IMR-90 (cell line): ENCODE results near the gene DIP2C. TPM values are rescaled to one million over a fixed set of nuclear protein-coding genes. Genes with fewer than 3 reads are reported as not detected.

ENCODE experiments used
- ATAC-seq: fragments of 200-7000 bp; cut with Tn5 transposase; 2 replicates; pipeline ENCODE4 v1.9.1; 2020; ENCODE audit warnings: low read depth, mild to moderate bottlenecking, moderate library complexity
- BruUV-seq: library from RNA; stranded (reverse); fragments of 400-500 nt; replicated peaks from 2 replicates; lab custom pipeline; 2021; lab: Mats Ljungman, UMichigan
- CTCF ChIA-PET: fragments of 300-600 bp; formaldehyde crosslinking; extraction: SDS; loops from one replicate; lab custom pipeline; 2021; ENCODE audit warnings: antibody characterized with exemption; lab: Yijun Ruan, JAX
- POLR2A ChIA-PET: fragments of 300-600 bp; sonication (Branson Sonifier 250); formaldehyde crosslinking; loops from one replicate; lab custom pipeline; 2022; ENCODE audit warnings: antibody characterized with exemption; ENCODE audit not compliant: unreplicated experiment; lab: Charles Lee
- DNase-seq: peaks from one replicate; pipeline ENCODE4 v3.0.0; 2013
- H2AFZ ChIP-seq: replicated peaks from 2 replicates; pipeline ENCODE3; 2013; ENCODE audit warnings: low read length, mild to moderate bottlenecking; ENCODE audit not compliant: poor library complexity
- H2AK5ac ChIP-seq: 2 replicates; pipeline ENCODE4 v1.6.1; 2013; ENCODE audit warnings: low read depth, low read length, inconsistent platforms
- H2AK9ac ChIP-seq: replicated peaks from 2 replicates; pipeline ENCODE3; 2013; ENCODE audit warnings: mild to moderate bottlenecking, low read depth, low read length, moderate library complexity; ENCODE audit not compliant: poor library complexity
- H2BK120ac ChIP-seq: 2 replicates; pipeline ENCODE4 v1.6.1; 2013; ENCODE audit warnings: low read depth, low read length, inconsistent platforms
- H2BK15ac ChIP-seq: 3 replicates; pipeline ENCODE4 v1.6.1; 2013; ENCODE audit warnings: low read depth, low read length, inconsistent platforms
- H2BK20ac ChIP-seq: 2 replicates; pipeline ENCODE4 v1.6.1; 2013; ENCODE audit warnings: low read depth, mild to moderate bottlenecking, inconsistent platforms, low read length, moderate library complexity
- H2BK5ac ChIP-seq: 2 replicates; pipeline ENCODE4 v1.6.1; 2013; ENCODE audit warnings: mild to moderate bottlenecking, low read depth, low read length, inconsistent platforms; ENCODE audit not compliant: poor library complexity, severe bottlenecking
- H3K14ac ChIP-seq: replicated peaks from 2 replicates; pipeline ENCODE4 v1.6.1; 2013; ENCODE audit warnings: low read depth, low read length, inconsistent platforms
- H3K18ac ChIP-seq: 2 replicates; pipeline ENCODE4 v1.6.1; 2013; ENCODE audit warnings: low read depth, low read length, control low read depth
- H3K23ac ChIP-seq: 2 replicates; pipeline ENCODE4 v1.6.1; 2013; ENCODE audit warnings: low read depth, low read length, inconsistent platforms
- H3K27ac ChIP-seq: 2 replicates; pipeline ENCODE4 v1.5.1; 2013; ENCODE audit warnings: mild to moderate bottlenecking, control low read depth, low read length; ENCODE audit not compliant: insufficient read depth
- H3K27me3 ChIP-seq: 2 replicates; pipeline ENCODE4 v1.6.1; 2013; ENCODE audit warnings: low read length; ENCODE audit not compliant: control insufficient read depth, insufficient read depth
- H3K36me3 ChIP-seq: 2 replicates; pipeline ENCODE4 v1.6.1; 2013; ENCODE audit warnings: low read length, mixed read lengths; ENCODE audit not compliant: control insufficient read depth, insufficient read depth
- H3K4ac ChIP-seq: 2 replicates; pipeline ENCODE4 v1.6.1; 2013; ENCODE audit warnings: low read depth, low read length, inconsistent platforms
- H3K4me1 ChIP-seq: 2 replicates; pipeline ENCODE4 v1.6.1; 2013; ENCODE audit warnings: low read length, mixed read lengths; ENCODE audit not compliant: control insufficient read depth, insufficient read depth
- H3K4me2 ChIP-seq: 2 replicates; pipeline ENCODE4 v1.6.1; 2013; ENCODE audit warnings: low read depth, mild to moderate bottlenecking, control low read depth, low read length, moderate library complexity
- H3K4me3 ChIP-seq: 2 replicates; pipeline ENCODE4 v1.5.1; 2013; ENCODE audit warnings: low read depth, mild to moderate bottlenecking, control low read depth, low read length, moderate library complexity; ENCODE audit not compliant: insufficient read depth
- H3K56ac ChIP-seq: 2 replicates; pipeline ENCODE4 v1.6.1; 2013; ENCODE audit warnings: low read length, inconsistent platforms; ENCODE audit not compliant: insufficient read depth; ENCODE audit errors: extremely low read depth
- H3K79me1 ChIP-seq, 2 experiments: 2 replicates each; pipeline ENCODE4 v1.6.1; 2013; ENCODE audit warnings: low read length in 2 of 2, inconsistent platforms in 1 of 2, low read depth in 1 of 2
- H3K9ac ChIP-seq: 2 replicates; pipeline ENCODE4 v1.6.1; 2013; ENCODE audit warnings: low read depth, low read length, control low read depth
- H3K9me1 ChIP-seq: 2 replicates; pipeline ENCODE4 v1.6.1; 2013; ENCODE audit warnings: low read length, inconsistent platforms; ENCODE audit not compliant: insufficient read depth
- H3K9me3 ChIP-seq: 2 replicates; pipeline ENCODE4 v1.6.1; 2013; ENCODE audit warnings: low read length; ENCODE audit not compliant: control insufficient read depth, insufficient read depth
- H4K20me1 ChIP-seq: 2 replicates; pipeline ENCODE4 v1.6.1; 2013; ENCODE audit warnings: low read length, inconsistent platforms; ENCODE audit not compliant: insufficient read depth
- H4K5ac ChIP-seq: 2 replicates; pipeline ENCODE4 v1.6.1; 2013; ENCODE audit warnings: mild to moderate bottlenecking, low read depth, low read length, control low read depth
- H4K8ac ChIP-seq, 2 experiments: 2 replicates each; pipeline ENCODE4 v1.6.1; 2013; ENCODE audit warnings: low read depth in 2 of 2, low read length in 2 of 2, control low read depth in 1 of 2, inconsistent platforms in 1 of 2
- H4K91ac ChIP-seq: 2 replicates; pipeline ENCODE4 v1.6.1; 2013; ENCODE audit warnings: low read depth, low read length, inconsistent platforms; ENCODE audit not compliant: insufficient read depth
- BHLHE40 ChIP-seq: fragments of 150-350 bp; IDR thresholded peaks from 2 replicates; pipeline ENCODE4 v1.6.1; 2016; ENCODE audit warnings: mild to moderate bottlenecking, low read depth, low read length
- CEBPB ChIP-seq: IDR thresholded peaks from 2 replicates; pipeline ENCODE4 v1.6.1; 2012; ENCODE audit warnings: low read depth, low read length, improper control_type of control experiment
- CHD1 ChIP-seq: IDR thresholded peaks from 2 replicates; pipeline ENCODE4 v1.6.1; 2012; ENCODE audit warnings: low read depth, low read length, improper control_type of control experiment
- ELK1 ChIP-seq: fragments of 150-350 bp; IDR thresholded peaks from 2 replicates; pipeline ENCODE4 v1.6.1; 2016; ENCODE audit warnings: low read depth, mild to moderate bottlenecking, low read length, moderate library complexity, borderline replicate concordance
- FOS ChIP-seq: fragments of 150-350 bp; IDR thresholded peaks from 2 replicates; pipeline ENCODE4 v1.6.1; 2016; ENCODE audit warnings: low read depth, low read length
- MAFK ChIP-seq: IDR thresholded peaks from 2 replicates; pipeline ENCODE4 v1.6.1; 2012; ENCODE audit warnings: low read depth, low read length, improper control_type of control experiment
- MAZ ChIP-seq: IDR thresholded peaks from 2 replicates; pipeline ENCODE4 v1.6.1; 2012; ENCODE audit warnings: low read depth, mild to moderate bottlenecking, low read length, improper control_type of control experiment, moderate library complexity, borderline replicate concordance
- MXI1 ChIP-seq: IDR thresholded peaks from 2 replicates; pipeline ENCODE4 v1.6.1; 2012; ENCODE audit warnings: low read depth, mild to moderate bottlenecking, low read length, moderate library complexity, borderline replicate concordance
- NFE2L2 ChIP-seq: fragments of 150-350 bp; IDR thresholded peaks from 2 replicates; pipeline ENCODE4 v1.6.1; 2016; ENCODE audit warnings: low read depth, mild to moderate bottlenecking, low read length
- POLR2A ChIP-seq: IDR thresholded peaks from 2 replicates; pipeline ENCODE4 v1.6.1; 2012; ENCODE audit warnings: mild to moderate bottlenecking, low read depth, low read length
- RAD21 ChIP-seq: IDR thresholded peaks from 2 replicates; pipeline ENCODE4 v1.6.1; 2012; ENCODE audit warnings: low read length, improper control_type of control experiment
- RCOR1 ChIP-seq: IDR thresholded peaks from 2 replicates; pipeline ENCODE4 v1.6.1; 2012; ENCODE audit warnings: mild to moderate bottlenecking, low read length, improper control_type of control experiment; ENCODE audit not compliant: insufficient replicate concordance
- RFX5 ChIP-seq: IDR thresholded peaks from 2 replicates; pipeline ENCODE4 v1.8.0; 2012; ENCODE audit warnings: low read depth, mild to moderate bottlenecking, low read length, moderate library complexity
- SMC3 ChIP-seq: fragments of 150-350 bp; IDR thresholded peaks from 2 replicates; pipeline ENCODE4 v1.6.1; 2016; ENCODE audit warnings: low read depth, mild to moderate bottlenecking, antibody characterized with exemption, low read length, moderate library complexity
- WGBS, 2 experiments: methylation state at CpG; one replicate each; pipeline versions ENCODE4 v1.1.5 to v1.1.7; 2013; ENCODE audit warnings: missing lambda C conversion rate in 2 of 2; ENCODE audit not compliant: insufficient read length in 1 of 2; ENCODE audit errors: extremely low coverage in 2 of 2; 5-methylcytosine and 5-hydroxymethylcytosine counted together
- dilution Hi-C: fragments of 300-500 bp; cut with HindIII; formaldehyde crosslinking; loops from one replicate; pipeline ENCODE4 v1.14.3; 2018; ENCODE audit warnings: low sequenced_read_pairs; ENCODE audit not compliant: unreplicated experiment
- in situ Hi-C: fragments of 300-500 bp; cut with MboI; formaldehyde crosslinking; loops from 3 replicates; pipeline ENCODE4 v1.14.3; 2019; ENCODE audit warnings: low sequenced_read_pairs, inconsistent platforms, mixed read lengths
- intact Hi-C: fragments of 100-400 bp; cut with micrococcal nuclease; formaldehyde crosslinking; loops from 2 replicates; pipeline ENCODE4 v1.10.0; 2022
- polyA plus RNA-seq, 3 experiments: library from polyadenylated mRNA; depleted of rRNA; stranded (reverse); fragments of >200 nt; gene quantifications; 2 replicates each; pipeline ENCODE4 v1.2.3, GENCODE V29; 2012; ENCODE audit warnings: low replicate concordance in 1 of 3
- total RNA-seq: library from RNA; depleted of rRNA; stranded (reverse); fragments of >200 nt; gene quantifications from 2 replicates; pipeline ENCODE4 v1.2.3, GENCODE V29; 2012
- TF ChIP-seq, protein P1 (sequence below): fragments of 150-350 bp; IDR thresholded peaks from 2 replicates; pipeline ENCODE4 v1.6.1; 2017; ENCODE audit warnings: mild to moderate bottlenecking, antibody characterized with exemption, low read length, low read depth
- TF ChIP-seq, protein P2 (sequence below): conservative IDR thresholded peaks from 2 replicates; pipeline ENCODE4 v1.5.1; 2012; ENCODE audit warnings: mild to moderate bottlenecking, low read depth, low read length, improper control_type of control experiment

DIP2C gene
- total and polyA plus RNA-seq, 2 of the 4 experiments (the other 2 are of a cell fraction), result 8.6 to 17.3 TPM

GRCh38 chr10:285216-285615 is 404.3 kb downstream of the DIP2C start:
- Histone ChIP-seq H4K20me1 (peaks cover 3% of the 10 kb centered on the region; the same call in 1 of the 2 replicates), H2BK20ac (no peak overlapping the region), H2BK120ac (no peak overlapping the region), H3K4me2 (no peak overlapping the region), H3K27me3 (no peaks in the 10 kb centered on the region), H3K18ac (no peak overlapping the region), H2BK15ac (no peak overlapping the region), H3K36me3 (peaks cover 52% of the 10 kb centered on the region), H4K8ac (no peak overlapping the region), H3K4me1 (peaks cover 12% of the 10 kb centered on the region), H2AK5ac (peak overlapping the region; percentile 8; the same call in 1 of the 2 replicates), H2AK9ac (no peak overlapping the region), H4K5ac (no peak overlapping the region), H3K23ac (no peak overlapping the region), H3K27ac (no peak overlapping the region), H3K79me1 (peaks cover 2 to 41% of the 10 kb centered on the region in 2 experiments; a peak in 2 of 4 replicates), H2BK5ac (no peak overlapping the region), H3K4ac (no peak overlapping the region), H3K4me3 (no peak overlapping the region), H4K91ac (no peak overlapping the region), H3K56ac (no peak overlapping the region), H3K9ac (no peak overlapping the region), H3K9me3 (0 out of 2 replicates have a peak, but pooled peaks cover 2% of the 10 kb centered on the region), H2AFZ (no peak overlapping the region), H3K14ac (no peak overlapping the region), H3K9me1 (peaks cover 26% of the 10 kb centered on the region)
- in situ Hi-C loops, result no loop called here
- WGBS, 2 experiments, result 100% methylated on average over 5 of the region's 15 CpGs; no CpG with 5 or more reads in 1 of the 2 experiments
- ATAC-seq, result no peak
- DNase-seq, result no peak
- dilution Hi-C loops, result no loop called here
- ChIA-PET CTCF (no interaction called here), POLR2A (no interaction called here)
- intact Hi-C loops, result no loop called here
- TF ChIP-seq MXI1, result no peak
- TF ChIP-seq FOS, result no peak
- TF ChIP-seq, protein P1, sequence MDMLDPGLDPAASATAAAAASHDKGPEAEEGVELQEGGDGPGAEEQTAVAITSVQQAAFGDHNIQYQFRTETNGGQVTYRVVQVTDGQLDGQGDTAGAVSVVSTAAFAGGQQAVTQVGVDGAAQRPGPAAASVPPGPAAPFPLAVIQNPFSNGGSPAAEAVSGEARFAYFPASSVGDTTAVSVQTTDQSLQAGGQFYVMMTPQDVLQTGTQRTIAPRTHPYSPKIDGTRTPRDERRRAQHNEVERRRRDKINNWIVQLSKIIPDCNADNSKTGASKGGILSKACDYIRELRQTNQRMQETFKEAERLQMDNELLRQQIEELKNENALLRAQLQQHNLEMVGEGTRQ, result no peak
- TF ChIP-seq RAD21, result no peak
- no peak for TF ChIP-seq SMC3
- no peak for TF ChIP-seq MAFK
- TF ChIP-seq MAZ, result no peak
- no peak for TF ChIP-seq BHLHE40
- TF ChIP-seq RCOR1, result no peak
- TF ChIP-seq, protein P2, sequence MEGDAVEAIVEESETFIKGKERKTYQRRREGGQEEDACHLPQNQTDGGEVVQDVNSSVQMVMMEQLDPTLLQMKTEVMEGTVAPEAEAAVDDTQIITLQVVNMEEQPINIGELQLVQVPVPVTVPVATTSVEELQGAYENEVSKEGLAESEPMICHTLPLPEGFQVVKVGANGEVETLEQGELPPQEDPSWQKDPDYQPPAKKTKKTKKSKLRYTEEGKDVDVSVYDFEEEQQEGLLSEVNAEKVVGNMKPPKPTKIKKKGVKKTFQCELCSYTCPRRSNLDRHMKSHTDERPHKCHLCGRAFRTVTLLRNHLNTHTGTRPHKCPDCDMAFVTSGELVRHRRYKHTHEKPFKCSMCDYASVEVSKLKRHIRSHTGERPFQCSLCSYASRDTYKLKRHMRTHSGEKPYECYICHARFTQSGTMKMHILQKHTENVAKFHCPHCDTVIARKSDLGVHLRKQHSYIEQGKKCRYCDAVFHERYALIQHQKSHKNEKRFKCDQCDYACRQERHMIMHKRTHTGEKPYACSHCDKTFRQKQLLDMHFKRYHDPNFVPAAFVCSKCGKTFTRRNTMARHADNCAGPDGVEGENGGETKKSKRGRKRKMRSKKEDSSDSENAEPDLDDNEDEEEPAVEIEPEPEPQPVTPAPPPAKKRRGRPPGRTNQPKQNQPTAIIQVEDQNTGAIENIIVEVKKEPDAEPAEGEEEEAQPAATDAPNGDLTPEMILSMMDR, result no peak
- no peak for TF ChIP-seq RFX5
- no peak for TF ChIP-seq NFE2L2
- no peak for TF ChIP-seq ELK1
- no peak for TF ChIP-seq POLR2A
- no peak for TF ChIP-seq CEBPB
- no peak for TF ChIP-seq CHD1
- no TSS peak for BruUV-seq
